OCI-LY7 (cell line): ENCODE measurements around the gene GLUL.
"Not testable (repeated sequence)": the region's sequence is repeated elsewhere in the genome, so short reads cannot be mapped to it uniquely, and the experiment has no call there.

ENCODE experiments used
- CTCF ChIP-seq: fragments of 200-600 bp; sonication (generic); conservative IDR thresholded peaks from 2 replicates; pipeline ENCODE4 v1.5.1; 2014; ENCODE audit warnings: mild to moderate bottlenecking, antibody characterized with exemption, low read length, moderate library complexity, mixed read lengths
- EZH2phosphoT487 ChIP-seq: fragments of 200-600 bp; sonication (generic); IDR thresholded peaks from 2 replicates; pipeline ENCODE4 v1.6.1; 2018; ENCODE audit warnings: low read depth, borderline replicate concordance, mild to moderate bottlenecking, mixed run types, antibody characterized with exemption, low read length, moderate library complexity, mixed read lengths

- not testable (repeated sequence) for TF ChIP-seq CTCF, EZH2phosphoT487
Observed at GRCh38 chr1:182379781-182380180, 11.8 kb downstream of the GLUL start.
